KMS-11 (cell line): ENCODE measurements around the gene JAGN1.
A peak's percentile ranks its signal among the peaks of the same experiment; 100 is the strongest.
"Not testable (repeated sequence)": the region's sequence is repeated elsewhere in the genome, so short reads cannot be mapped to it uniquely, and the experiment has no call there.

Experiments
- H2AFZ ChIP-seq: fragments of 200-600 bp; sonication (generic); 2 replicates; pipeline ENCODE4 v1.6.1; 2016; ENCODE audit warnings: antibody characterized with exemption, mixed run types, low read depth
- H3K27ac ChIP-seq: fragments of 200-600 bp; sonication (generic); 2 replicates; pipeline ENCODE4 v1.6.1; 2016; ENCODE audit warnings: mild to moderate bottlenecking, mixed run types
- H3K27me3 ChIP-seq: fragments of 200-600 bp; sonication (generic); 2 replicates; pipeline ENCODE4 v1.6.1; 2017; ENCODE audit warnings: mild to moderate bottlenecking, low read depth, mixed run types, moderate library complexity; ENCODE audit not compliant: insufficient read depth
- H3K36me3 ChIP-seq: fragments of 200-600 bp; sonication (generic); 2 replicates; pipeline ENCODE4 v1.6.1; 2017; ENCODE audit warnings: mild to moderate bottlenecking, mixed run types; ENCODE audit not compliant: insufficient read depth
- H3K4me1 ChIP-seq: fragments of 200-600 bp; sonication (generic); 2 replicates; pipeline ENCODE4 v1.6.1; 2016; ENCODE audit warnings: mild to moderate bottlenecking, low read depth, mixed run types; ENCODE audit not compliant: poor library complexity, severe bottlenecking
- H3K4me2 ChIP-seq: fragments of 200-600 bp; sonication (generic); 2 replicates; pipeline ENCODE4 v1.7.0; 2016; ENCODE audit warnings: mild to moderate bottlenecking, mixed run types
- H3K4me3 ChIP-seq: fragments of 200-600 bp; sonication (generic); IDR thresholded peaks from 2 replicates; pipeline ENCODE4 v1.6.1; 2017; ENCODE audit warnings: low read depth, low read length, mixed read lengths; ENCODE audit not compliant: insufficient read depth
- H3K79me2 ChIP-seq: fragments of 200-600 bp; sonication (generic); 2 replicates; pipeline ENCODE4 v1.6.1; 2016; ENCODE audit warnings: low read depth, mixed run types; ENCODE audit not compliant: insufficient read depth
- H3K9ac ChIP-seq: fragments of 200-600 bp; sonication (generic); 2 replicates; pipeline ENCODE4 v1.6.1; 2016; ENCODE audit warnings: mild to moderate bottlenecking, mixed run types
- H4K20me1 ChIP-seq: fragments of 200-600 bp; sonication (generic); 2 replicates; pipeline ENCODE4 v1.6.1; 2016; ENCODE audit warnings: mild to moderate bottlenecking, mixed run types; ENCODE audit not compliant: insufficient read depth
- TF ChIP-seq, protein P1 (sequence below): fragments of 200-600 bp; sonication (generic); conservative IDR thresholded peaks from 2 replicates; pipeline ENCODE4 v1.6.1; 2017; ENCODE audit warnings: low read depth, mild to moderate bottlenecking, antibody characterized with exemption, low read length, moderate library complexity, mixed read lengths

Gene JAGN1

DNA sequence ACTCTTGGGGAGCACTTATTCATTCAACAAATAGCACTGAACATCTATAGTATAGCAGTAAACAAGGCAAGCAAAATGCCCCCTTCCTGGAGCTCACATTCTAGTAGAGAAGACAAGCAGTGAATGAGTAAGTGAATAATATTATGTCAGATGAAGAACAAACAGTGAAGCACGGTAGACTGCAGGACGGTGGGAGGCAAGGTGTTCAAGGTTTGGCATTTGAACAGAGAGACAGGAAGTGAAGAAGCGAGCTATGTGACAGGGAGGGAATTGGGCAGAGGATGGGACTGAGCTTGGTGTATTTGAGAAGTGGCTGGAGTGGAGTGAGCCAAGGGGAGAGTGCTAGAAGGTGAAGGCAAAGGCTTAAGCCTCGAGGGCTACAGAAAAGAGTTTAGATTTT, 44.6 kb downstream of the JAGN1 start:
- Histone ChIP-seq H2AFZ (no peak overlapping the region), H3K4me3 (no peak overlapping the region), H3K79me2 (no peaks in the 10 kb centered on the region; the same call in 1 of the 2 replicates), H3K36me3 (no peaks in the 10 kb centered on the region), H3K4me1 (peaks cover 20% of the 10 kb centered on the region), H3K27ac (no peak overlapping the region), H3K27me3 (no peaks in the 10 kb centered on the region), H4K20me1 (no peaks in the 10 kb centered on the region), H3K9ac (no peak overlapping the region), H3K4me2 (peak overlapping the region; percentile 78; the same call in 1 of the 2 replicates)
- TF ChIP-seq, protein P1, sequence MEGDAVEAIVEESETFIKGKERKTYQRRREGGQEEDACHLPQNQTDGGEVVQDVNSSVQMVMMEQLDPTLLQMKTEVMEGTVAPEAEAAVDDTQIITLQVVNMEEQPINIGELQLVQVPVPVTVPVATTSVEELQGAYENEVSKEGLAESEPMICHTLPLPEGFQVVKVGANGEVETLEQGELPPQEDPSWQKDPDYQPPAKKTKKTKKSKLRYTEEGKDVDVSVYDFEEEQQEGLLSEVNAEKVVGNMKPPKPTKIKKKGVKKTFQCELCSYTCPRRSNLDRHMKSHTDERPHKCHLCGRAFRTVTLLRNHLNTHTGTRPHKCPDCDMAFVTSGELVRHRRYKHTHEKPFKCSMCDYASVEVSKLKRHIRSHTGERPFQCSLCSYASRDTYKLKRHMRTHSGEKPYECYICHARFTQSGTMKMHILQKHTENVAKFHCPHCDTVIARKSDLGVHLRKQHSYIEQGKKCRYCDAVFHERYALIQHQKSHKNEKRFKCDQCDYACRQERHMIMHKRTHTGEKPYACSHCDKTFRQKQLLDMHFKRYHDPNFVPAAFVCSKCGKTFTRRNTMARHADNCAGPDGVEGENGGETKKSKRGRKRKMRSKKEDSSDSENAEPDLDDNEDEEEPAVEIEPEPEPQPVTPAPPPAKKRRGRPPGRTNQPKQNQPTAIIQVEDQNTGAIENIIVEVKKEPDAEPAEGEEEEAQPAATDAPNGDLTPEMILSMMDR, result no peak

DNA sequence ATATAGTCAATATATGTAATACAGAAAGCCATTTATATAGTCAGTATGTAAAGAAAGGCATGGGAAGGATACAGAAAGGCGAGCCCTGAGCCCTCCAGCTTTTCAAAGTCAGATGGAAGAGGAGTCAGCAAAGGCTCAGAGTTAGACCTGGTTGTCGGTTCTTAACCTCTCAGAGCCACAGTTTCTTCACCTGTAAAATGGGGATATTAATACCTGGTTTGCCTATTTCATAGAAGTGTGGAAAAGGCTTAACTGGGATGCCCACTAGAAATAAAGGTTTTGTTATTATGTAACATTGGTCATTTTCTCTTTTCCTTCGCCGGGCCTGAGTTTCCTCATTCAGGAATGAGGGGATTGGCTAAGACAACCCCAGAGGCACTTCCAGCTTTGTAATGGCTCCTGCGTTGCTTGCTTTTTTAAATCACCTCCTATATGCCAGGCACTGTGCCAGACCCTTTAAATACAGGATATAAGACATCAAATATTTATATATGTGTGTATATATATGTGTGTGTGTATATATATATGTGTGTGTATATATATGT, 45.6 kb downstream of the JAGN1 start:
- no peak overlapping the region for H3K9ac ChIP-seq
- no peaks in the 10 kb centered on the region; the same call in 1 of the 2 replicates for H3K79me2 ChIP-seq
- TF ChIP-seq, protein P1, result no peak
- no peak overlapping the region for H3K4me3 ChIP-seq
- no peaks in the 10 kb centered on the region for H4K20me1 ChIP-seq
- no peaks in the 10 kb centered on the region for H3K36me3 ChIP-seq
- no peak overlapping the region for H3K4me2 ChIP-seq
- H3K27ac ChIP-seq, result no peak overlapping the region
- peaks cover 20% of the 10 kb centered on the region for H3K4me1 ChIP-seq
- no peaks in the 10 kb centered on the region for H3K27me3 ChIP-seq
- H2AFZ ChIP-seq, result no peak overlapping the region

DNA sequence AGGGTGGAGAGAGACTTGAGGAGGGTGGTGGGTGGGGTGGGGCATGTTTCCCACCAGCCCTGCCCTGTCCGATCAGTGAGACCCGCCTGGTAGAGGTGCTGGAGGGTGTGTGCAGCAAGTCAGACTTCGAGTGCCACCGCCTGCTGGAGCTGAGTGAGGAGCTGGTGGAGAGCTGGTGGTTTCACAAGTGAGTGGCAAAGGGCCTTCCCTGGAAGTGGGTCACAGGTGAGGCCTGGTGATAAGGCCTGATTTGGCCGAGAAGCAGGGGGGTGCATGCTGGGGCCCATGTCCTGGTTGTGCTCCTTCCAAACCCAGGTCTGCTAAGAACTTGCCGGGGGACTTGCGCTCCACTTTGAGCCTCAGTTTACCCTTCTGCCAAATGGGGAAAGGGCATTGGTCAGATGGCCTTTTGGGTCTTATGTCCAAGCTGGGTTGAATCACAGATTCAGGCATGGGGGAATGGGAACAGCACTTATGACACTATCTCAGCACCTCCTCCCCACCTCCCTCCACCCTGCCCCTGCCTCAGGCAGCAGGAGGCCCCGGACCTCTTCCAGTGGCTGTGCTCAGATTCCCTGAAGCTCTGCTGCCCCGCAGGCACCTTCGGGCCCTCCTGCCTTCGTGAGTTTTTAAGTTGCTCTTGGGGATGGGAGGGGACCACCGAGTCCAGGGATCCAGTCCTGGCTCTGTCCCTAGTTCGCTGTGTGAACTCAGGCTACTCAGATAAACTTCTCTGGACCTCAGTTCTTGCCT, 47.3 kb downstream of the JAGN1 start:
- TF ChIP-seq, protein P1, result no peak
- H3K36me3 ChIP-seq, result no peaks in the 10 kb centered on the region
- no peak overlapping the region for H3K9ac ChIP-seq

DNA sequence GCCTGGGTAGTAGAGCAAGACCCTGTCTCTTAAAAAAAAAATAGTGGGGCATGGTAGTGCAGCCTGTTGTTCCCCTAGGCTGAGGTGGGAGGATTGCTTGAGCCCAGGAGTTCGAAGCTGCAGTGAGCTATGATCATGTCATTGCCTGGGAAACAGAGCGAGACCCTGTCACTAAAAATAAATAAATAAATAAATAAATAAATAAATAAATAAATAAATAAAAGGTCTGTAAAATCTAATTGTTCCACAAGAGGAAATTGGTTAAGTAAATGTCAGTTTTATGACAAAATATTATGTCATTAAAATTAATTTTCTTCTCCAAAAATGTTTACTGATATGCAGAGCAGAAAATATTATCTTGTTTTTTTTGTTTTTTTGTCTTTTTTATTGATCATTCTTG, 48.6 kb downstream of the JAGN1 start:
- no peaks in the 10 kb centered on the region for H3K27me3 ChIP-seq
- no peak overlapping the region for H3K27ac ChIP-seq

More for the DNA sequence above, 47.3 kb downstream of the JAGN1 start:
- Histone ChIP-seq H2AFZ (no peak overlapping the region), H3K27me3 (no peaks in the 10 kb centered on the region), H3K4me3 (no peak overlapping the region), H3K79me2 (no peaks in the 10 kb centered on the region), H3K27ac (no peak overlapping the region), H3K4me2 (no peak overlapping the region), H4K20me1 (no peaks in the 10 kb centered on the region), H3K4me1 (peaks cover 14% of the 10 kb centered on the region)

DNA sequence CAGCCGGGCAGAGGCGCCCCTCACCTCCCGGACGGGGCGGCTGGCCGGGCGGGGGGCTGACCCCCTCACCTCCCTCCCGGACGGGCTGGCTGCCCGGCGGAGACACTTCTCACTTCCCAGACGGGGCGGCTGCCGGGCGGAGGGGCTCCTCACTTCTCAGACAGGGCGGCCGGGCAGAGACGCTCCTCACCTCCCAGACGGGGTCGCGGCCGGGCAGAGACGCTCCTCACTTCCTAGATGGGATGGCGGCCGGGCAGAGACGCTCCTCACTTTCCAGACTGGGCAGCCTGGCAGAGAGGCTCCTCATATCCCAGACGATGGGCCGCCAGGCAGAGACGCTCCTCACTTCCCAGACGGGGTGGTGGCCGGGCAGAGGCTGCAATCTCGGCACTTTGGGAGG, 49.5 kb downstream of the JAGN1 start:
- H3K27ac ChIP-seq, H3K9ac ChIP-seq, H3K4me1 ChIP-seq, H3K4me3 ChIP-seq, H3K79me2 ChIP-seq, H3K4me2 ChIP-seq, H3K36me3 ChIP-seq, H4K20me1 ChIP-seq, H2AFZ ChIP-seq, H3K27me3 ChIP-seq: not testable (repeated sequence)

More for the DNA sequence above, 48.6 kb downstream of the JAGN1 start:
- H3K4me1 ChIP-seq, result peaks cover 14% of the 10 kb centered on the region
- no peak overlapping the region for H3K4me3 ChIP-seq
- no peaks in the 10 kb centered on the region for H4K20me1 ChIP-seq
- H3K79me2 ChIP-seq, result no peaks in the 10 kb centered on the region
- no peak overlapping the region for H2AFZ ChIP-seq
- no peaks in the 10 kb centered on the region for H3K36me3 ChIP-seq
- TF ChIP-seq, protein P1, result no peak
- H3K9ac ChIP-seq, result no peak overlapping the region
- H3K4me2 ChIP-seq, result no peak overlapping the region
